HK-2 (cell line): ENCODE measurements around the gene HOXA10.

ENCODE experiments used
- DNase-seq: peaks from one replicate; pipeline ENCODE4 v3.0.0-alpha.2; 2018; ENCODE audit not compliant: unreplicated experiment

Gene HOXA10

DNA sequence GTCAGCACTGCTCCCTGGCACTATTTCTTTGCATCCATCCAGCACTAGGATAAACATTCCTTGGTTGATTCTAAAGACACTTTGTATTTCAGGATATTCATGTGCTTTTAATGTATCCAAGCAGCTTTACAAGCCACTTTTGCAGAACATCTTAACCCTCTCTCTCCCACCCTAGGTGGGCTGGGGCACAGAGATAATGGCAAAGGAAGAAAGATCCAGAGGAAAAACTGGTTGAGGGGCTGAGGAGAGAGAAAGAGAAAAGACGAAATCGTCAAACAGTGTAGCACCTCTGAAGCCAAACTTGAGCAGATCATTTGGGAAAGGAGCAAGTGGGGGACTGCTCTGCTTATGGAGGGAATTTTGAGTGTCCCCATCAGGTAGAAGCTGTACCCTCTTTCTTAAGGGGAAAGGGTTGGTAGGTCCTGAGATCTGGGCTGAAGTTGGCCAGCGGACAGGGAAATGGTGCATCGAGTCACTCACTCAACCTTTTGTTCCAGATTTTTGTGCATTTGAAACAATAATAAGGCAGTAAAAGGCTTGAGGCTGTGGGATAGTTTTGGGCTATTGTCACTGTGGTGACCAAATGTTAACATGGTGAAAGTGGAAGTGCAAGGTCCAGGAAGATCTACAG lies 30.0 kb upstream of the HOXA10 start:
- no peak for DNase-seq

DNA sequence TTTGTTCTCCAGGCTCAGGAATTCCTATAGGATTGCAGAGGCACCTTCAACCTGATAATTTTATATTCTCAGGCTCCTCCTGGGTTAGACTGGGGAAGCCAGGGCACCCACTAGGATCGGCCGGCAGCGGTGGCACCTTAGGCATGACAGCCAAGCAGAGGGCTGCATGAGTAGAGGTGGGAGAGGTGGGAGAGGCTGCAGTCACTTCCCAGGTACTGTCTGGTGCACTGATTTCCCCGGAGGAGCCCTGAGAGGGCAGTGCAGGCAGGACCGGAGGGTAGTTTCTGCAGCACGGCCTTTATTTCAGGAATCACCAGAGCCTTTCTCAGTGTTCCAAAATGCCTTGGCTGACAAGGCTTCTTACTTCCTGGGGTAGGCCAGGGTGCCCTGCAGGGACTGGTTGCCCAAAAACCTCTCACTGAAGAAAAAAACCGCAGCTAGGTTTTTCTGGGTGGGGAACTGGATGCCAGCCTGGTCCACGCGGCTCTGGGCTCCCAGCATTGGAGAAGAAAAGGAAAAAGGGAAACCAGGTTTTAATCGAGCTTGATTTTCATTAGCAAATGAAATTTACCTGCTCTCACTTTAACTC lies 29.3 kb upstream of the HOXA10 start:
- no peak for DNase-seq

DNA sequence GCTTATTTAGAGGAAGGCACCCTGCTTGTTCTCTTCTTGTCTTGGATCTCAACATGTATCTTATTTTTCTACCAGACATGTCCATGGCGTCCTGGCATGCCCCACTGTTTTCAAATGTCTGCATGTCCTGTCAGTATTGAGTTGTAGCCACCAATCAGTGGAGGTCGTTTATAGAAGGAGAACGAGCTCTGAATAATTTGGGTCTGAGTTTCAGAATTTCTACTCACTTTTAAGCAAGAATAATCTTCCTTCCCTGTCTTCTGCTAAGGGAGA lies 28.7 kb upstream of the HOXA10 start:
- DNase-seq: no peak

DNA sequence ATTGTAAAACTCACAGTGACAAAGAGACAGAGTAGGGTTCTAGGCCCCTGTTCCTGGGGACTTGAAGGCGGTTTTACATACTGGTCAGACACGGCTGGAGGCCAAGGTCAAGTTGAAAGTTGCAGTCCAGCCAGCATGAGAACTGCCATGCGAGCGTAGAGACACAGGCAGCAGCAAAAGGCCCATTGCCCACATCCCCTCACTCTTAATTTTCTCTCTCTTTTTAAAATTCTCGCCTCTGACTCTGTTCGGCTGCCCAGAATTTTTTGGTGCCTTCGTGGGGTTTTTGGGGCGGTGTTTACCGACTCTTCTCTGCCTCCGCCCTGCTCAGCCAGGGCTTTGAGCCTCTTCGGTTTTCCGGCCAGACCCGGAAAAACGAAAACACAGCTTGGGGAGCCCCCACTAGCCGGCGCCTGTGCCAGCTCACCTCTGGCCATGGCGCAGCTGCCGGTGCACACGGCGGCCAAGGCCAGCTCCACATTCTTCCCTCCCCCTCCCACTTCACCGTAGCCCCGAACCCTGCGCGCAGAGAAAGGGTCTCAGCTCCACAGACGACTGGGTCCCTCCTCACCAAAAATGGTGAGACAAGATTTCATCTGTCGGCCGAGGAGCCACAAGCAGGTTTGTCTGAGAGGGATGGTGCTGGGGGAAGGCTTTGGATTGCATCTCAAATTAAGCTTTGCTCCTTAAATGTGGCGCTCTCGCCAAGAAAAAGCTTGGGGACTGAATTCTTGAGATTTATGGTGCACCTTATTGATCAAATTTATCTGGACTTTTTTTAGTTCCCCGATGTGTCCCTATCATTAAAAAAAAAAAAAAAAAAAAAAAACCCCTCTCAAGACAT lies 28.1 kb upstream of the HOXA10 start:
- DNase-seq: no peak

DNA sequence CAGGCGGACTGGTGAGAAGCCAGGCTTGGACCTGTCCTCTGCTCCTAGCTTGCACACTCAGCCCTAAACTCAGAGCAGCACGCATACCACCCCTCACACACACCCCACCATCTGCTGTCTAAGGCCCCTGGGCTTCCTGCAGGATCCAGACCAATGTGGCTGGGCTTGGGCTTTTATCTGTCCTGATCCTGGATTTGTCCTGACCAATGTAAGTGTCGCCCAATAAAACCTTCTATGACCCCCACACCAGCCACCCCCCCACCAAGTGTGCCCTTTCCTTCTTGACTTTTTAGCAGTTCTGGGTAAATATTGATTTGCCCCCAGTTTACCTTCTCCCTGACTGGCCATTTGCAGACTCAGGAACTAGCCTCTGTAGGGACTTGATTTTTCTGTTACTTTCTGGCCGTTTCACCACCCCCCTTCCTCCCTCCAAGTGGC lies 27.5 kb upstream of the HOXA10 start:
- no peak for DNase-seq

DNA sequence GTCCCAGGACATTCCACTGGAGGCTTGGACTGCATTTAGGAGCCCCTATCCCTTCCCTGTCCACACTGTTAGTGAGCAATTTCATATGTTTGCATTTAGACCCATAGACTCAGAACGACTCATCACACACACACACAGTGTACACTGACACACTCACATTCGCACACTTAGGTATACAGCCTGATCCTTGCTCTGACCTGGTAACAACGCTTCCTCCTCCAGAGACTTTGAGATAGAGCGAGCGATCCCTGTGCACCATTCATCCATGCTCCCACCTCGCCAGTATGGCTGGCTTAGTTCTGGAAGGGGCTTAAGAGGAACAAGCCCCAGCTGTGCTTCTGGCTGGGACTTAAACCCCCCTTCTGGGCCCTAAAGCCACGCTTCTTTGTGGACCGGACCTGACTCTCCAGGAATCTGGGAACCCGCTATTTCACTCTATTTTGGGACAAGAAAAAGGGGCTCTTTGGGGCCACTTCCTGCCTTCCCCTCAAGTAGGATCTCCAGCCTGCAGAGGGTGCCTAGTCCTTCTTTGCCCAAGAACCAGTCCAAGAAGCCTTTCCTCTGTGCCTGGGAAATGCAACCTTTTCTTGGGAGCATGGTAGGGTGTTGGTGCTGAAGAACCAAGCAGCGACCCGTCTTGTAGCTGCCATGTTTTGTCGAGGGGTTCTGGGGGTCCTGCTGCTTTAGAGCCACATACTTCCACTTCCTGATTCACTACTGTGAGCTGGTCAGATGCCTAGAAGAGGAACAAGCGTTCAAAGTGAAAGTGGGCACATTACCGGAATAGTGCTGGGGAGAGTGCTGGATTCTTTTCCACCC lies 26.9 kb upstream of the HOXA10 start:
- DNase-seq: no peak

DNA sequence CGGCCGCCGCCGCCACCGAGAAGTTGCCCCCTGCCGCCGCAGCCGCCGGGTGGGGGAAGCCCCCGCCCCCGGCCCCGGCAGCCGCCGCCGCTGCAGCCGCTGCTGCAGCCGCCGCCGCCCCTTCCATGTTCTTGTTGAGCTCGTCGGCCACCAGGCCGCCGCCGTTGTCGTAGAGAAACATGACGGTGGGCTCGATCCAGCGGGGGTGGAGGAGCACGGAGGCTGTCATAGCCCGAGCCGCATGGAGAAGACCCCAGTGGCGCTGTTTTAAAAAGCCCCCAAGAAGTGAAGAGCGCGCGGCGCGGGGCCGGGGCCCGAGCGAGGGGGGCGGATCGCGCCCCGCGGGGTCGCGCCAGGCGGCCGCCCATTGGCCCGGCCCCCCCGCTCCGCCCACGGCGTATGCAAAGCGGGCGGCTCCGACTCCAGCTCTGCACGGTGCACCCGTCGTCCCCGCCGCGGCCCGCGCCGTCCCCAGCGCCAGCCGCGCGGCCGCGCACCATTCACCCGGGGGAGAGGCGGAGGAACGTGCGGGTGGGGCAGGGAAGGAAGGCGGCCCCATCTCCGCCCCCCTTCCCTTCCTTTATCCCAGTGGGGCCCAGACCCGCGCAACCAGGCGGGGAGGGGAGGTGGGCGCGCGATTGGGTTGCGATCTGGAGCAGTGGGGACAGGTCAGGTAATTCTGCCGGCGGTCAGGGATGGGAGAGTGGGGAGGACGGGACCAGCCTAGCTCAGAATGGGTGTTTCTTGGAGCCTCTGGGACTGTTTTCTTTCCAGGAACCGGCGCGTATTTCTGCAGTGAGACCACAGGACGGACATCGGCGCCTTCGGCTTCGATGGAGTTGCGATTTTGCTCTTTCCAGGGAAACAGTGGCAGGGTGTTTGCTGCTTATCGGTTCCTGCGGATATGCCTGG lies 26.0 kb upstream of the HOXA10 start, which contains the start of gene HOXA13:
Gene HOXA13 (minus strand): TSS at position 243 of the 912 bp plus-strand sequence. CDS start 14 bp downstream, at position 229.
- no peak for DNase-seq

DNA sequence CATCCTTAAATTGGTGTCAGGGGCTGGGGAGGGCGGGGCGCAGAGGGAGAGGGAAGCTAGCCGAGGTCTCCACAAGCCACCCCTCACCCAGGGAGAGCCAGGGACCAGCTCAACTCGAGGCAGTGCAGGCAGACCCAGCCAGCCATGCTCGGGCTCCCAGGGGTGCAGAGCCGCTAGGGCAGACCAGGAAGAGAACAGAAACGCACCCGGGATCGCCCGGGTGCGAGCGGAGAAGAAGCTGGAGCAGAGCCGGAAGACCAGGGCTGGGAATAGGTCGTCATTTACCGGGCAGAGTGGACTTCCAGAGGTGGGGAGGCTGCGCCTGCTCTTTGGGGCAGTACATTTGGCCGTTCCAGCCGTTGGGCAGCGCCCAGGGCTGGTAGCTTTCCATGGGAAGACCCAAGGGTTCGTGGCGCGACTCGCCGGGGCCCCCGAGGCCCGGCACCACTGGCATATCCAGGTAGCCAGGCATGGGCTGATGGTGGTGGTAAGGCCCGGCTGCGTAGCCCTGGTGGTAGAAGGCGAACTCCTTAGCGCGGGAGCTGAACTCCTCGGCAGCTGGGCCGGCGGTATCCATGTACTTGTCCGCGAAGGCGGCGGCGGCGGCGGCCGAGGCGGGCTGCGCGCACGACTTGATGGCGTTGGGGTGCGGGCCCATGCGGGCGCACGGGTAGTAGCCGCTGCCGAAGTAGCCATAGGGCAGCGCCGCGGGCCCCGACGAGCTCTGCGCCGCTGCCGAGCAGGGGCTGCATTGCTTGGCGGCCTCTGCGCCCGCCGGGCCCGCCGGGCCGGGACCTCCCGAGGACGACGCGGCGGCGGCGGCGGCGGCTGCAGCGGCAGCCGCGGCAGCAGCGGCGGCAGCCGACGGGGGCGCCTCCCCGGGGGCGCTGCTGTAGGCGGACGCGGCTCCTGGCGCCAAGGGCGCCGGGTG lies 25.0 kb upstream of the HOXA10 start:
- DNase-seq: no peak

DNA sequence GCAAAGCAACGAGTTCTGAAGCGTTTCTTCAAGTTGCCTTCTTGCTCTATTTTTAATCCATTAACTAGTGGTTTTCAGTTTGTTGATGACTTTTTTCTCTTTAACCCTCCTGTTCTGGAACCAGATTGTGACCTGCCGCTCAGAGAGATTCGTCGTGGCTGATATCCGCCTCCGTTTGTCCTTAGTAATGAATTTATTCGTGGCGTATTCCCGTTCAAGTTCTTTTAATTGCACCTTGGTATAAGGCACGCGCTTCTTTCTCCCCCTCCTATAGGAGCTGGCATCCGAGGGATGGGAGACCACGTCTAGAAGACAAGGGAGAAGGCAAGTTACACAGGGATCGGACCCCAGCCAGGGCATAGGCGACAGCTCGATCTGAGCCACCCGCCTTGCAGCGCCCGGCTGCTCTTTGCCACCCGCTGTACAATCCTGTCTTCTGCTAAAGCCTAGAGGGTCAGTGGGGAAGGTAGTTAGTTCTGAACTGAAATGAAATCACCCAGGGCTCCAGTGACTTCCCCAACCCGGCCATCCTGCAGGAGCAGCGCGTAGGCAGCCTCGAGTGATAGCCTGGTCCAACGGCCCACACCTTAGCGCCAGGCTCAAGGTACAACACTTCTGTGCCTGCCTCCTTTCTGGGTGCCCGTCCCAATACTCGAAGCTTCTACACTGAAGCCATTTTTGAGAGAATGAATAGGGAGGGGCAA lies 24.2 kb upstream of the HOXA10 start:
- DNase-seq: no peak

DNA sequence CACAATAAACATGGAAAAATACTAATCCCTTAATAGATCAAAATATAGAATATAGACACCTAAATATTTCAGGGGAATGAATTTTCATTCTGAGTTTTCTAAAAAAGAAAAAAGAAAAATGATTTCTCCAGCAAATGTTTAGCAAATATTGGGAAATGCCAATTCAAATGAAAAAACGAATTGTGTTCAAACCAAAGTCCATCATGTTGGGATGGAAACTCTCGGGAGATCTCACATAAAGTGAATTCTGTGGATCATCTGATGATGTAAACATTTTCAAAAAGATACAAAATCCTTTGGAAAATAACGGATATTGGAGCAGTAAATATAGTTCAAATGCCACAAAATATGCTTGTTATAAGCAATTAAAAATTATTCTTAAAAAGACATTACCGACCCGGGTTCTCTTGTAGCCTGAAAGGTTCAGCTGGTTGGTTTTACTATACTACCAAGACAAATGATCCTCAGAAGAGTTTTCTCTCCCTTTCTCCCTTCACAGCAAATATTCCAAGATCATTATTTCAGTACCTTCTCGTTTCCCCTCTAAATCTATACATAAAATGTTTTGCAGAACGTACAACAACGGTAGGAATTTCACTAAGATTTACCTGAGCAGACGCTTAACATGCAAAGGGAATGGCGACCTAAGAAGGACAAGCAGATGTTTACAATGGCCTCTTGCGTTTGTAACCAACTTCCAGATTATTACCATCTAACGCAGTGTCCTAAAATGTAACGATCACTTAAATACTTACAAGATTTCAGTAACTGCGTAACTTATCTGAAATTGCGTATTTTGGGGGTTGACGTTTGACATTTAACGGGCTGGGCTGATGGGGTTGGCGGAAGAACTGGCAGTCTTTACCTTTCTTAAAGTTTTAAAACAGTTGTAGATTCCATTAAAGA lies 23.3 kb upstream of the HOXA10 start:
- no peak for DNase-seq

DNA sequence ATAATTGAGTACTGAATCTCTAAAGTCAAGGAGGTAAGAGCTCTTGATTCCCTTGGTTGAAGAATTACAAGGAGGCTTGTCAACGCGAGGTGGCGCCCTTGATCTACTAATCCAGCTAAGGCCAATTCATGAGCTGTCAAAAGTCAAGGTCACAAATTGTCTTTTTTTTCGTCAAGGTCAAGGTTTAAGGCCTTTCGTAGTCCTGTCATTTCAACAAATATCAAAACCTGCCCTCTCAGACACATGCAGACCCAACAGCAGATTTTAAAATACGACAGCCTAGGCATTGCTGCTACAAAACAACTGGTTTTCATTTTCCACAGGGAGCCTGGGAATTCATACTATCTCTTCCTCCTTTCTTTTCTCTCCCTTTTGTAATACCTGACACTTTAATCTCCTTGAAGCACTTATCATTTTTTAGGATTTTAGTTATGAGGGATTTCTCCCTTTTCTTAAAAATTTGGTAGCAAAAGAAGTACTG lies 22.2 kb upstream of the HOXA10 start:
- peak; percentile 66 for DNase-seq

DNA sequence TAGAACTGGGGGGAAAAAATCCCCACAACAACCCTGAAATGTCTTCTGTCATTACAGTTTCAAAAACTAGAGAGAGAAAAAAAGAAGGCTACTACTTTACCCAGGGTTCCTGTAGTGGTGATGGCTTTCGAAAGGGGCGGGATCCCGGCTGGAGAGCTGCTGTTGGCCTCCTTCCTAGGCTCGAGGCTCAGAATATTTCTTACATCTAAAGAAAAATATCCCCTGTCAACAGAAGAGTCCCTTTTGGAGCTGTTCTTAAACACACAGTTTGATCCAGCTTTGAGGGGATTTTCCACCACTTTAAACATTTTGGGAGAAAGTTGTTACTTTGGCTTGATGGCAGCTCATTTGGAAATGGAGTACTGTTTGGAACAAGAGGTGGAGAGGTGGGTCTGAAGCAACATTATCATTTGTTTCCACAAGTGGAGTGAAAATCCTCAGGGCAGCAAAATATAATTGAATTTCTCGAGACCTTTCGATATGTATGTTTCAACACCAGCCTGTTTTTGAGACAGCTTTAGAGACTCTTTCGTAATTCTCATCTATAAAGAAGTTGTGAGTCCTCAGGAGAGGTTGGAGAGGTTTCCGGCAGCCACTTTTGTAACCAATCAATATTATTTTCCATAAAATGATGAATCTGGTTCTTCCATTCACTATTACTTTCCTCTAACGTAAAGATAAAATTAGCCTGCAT lies 20.7 kb upstream of the HOXA10 start:
- no peak for DNase-seq

DNA sequence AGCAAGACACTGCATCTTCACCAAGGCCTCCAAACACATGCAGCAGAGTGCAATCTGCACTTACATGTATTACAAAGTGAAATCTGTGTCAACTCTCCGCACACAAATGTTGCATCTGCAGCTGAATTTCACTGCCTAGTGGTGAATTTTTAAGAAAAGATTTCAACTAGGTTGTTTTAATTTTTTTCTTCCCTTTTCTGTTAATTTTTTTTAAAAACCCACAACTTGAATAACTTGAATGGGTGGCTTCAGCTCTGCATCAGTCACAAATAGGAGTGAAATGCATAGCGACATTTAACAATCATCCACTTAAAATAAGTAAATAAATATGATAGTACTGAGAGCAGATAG lies 19.9 kb upstream of the HOXA10 start:
- DNase-seq: no peak

DNA sequence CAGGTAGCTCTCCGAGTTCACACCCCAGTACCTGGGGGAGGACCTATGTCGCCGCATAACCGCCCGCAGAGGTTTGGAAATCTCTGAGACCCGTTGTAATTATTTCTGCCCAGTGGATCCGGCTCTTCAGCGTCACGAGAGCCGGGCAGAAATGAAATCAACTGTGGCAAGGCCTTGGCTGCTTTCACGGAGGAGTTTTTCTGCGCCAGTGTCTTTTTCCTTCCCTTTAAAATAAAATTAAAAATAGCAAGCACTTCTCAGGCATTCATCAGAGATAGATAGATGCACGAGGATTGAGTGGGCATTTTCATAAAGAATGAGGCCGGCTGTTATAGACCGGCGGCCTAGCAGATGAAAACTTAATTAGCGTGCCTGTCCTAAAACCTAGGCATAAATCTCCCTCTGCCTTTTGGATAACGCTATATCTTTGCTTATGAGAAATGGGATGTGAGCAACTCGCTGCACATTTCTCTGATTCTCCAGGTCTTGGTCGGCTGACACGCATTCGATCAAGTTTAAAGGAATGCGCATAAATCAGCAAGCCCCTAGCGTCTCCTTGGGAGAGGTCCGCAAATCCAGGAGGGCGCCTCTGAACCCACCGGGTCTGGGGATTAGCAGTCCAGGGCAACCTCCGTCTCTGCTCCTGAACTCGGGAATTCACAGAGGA lies 19.3 kb upstream of the HOXA10 start:
- no peak for DNase-seq

DNA sequence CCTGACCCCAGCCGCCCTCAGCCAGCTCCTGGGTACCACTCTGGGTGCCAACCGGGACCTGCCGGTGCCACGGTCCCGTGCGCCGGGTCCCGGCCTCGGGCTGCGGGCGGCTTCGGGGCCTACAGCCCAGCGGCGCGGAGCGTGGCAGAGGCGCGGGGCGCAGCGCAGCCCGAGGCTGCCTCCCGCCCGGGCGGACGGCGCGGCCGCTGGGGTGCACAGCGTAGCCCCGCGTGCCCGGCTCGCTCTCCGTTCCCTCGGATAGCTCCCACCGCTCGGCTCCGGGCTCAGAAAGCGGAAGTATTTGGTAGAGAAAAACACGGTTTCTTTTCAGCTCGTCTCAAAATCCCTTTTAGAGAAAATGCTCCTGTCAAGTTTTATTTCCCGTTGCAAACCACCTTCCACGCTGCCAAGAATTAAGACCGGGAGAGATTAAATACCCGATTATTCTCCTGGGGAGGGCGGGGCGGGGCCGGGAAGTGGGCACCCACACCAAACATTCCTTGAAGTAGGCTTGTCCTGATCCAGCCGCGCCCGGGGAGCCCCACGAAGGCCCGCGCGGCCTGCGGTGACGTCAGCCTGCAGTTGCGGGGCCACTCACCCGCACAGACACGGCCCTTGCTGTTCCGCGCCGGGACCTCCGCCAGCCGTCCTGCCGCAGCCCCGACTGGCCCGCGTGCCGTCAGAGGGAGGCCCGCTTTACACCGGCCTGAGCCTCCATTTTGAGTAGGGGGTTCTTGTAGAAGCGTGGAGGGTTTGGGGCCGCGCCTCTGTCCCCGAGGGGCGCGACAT lies 18.6 kb upstream of the HOXA10 start:
- DNase-seq: no peak

DNA sequence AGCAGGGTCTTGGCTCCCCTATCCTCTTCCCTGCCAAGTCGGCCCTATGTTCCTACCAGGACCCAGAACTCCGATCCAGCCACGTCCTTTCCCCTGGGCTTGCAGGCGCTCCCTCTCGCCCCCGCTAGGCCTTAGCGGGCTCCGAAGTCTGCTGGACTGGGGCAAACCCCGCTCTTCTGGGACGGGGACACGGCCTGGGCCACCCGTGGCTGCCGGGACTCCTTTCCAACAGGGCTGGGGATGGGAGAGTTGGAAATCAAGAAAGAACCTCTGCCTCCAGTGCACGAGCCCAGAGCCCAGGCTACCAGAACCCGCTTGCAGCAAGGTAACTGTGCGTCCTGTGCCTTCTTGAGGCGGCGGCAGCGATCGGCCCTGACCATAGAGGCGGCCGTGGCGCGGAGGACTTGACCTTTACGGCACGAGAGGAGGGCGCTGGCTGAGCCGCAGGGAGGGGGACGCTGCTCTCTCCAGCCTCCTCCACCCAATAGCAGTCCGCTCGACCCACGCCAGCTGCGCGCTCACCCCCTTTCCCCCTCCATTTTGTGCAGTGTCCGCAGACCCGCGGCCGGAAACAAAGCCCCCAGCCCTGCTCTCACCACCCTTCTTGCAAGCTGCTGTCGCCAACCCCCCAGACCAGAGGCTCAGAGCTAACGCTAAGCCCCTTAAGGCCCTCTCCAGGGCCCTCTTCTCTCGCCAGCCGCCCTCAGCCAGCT lies 17.9 kb upstream of the HOXA10 start:
- no peak for DNase-seq
